Measurements from ENCODE around the gene FAM76A. TPM values are rescaled to one million over a fixed set of nuclear protein-coding genes. Genes with fewer than 3 reads are reported as not detected.

The FAM76A gene
- total and polyA plus RNA-seq, 9 of the 15 experiments (the other 6 are each of a cell fraction or from before 2014, with no cell fraction given): 9.5 to 14.6 (median 11.4) TPM

DNA sequence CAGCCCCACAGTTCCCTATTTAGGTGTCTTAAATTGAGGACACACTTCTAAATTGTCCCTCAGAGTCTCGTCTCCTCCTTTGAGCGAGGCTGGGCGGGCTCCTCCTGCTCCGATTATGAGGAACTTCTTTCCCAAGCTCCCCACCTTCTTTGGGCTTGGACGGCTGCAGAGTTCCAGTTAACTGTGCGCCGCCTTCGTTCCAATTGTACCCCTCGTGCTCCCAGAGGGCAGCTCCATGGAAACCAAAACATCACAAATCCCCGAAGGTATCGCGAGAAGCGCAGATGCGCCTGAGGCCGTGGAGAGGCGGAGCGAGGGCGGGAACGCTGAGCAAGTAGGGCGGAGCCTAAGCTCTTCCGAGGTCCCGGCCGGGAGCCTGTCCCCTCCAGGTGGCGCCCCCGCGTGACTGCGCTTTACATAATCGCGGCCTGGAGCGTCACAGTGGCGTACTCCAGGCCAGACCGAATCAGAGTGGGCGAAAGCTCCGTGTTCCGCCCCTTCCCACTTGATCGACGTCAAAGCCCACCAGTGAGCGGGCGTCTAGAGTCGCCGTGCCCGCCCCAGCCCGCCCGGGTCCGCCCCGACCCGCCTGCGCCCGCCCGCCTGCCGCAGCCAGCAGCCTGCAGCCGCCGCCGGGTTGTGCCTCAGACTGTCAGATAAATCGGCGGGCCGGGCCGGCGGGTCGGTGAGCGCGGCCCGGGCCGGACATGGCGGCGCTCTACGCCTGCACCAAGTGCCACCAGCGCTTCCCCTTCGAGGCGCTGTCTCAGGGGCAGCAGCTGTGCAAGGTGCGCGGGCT, at the start of gene FAM76A (continued):
- TF ChIP-seq GTF3C2 (IDR thresholded peaks at IDR 0.05; ENCODE audit: borderline replicate concordance, extremely low read depth, insufficient read length) (no peak), ZNF444 (CRISPR knock-in tag; IDR thresholded peaks at IDR 0.05) (no peak), ZFX (CRISPR knock-in tag; IDR thresholded peaks at IDR 0.05) (peak; percentile 76), MTA3 (IDR thresholded peaks at IDR 0.05; ENCODE audit: borderline replicate concordance) (peak; percentile 95), HES1 (IDR thresholded peaks at IDR 0.05; ENCODE audit: low read depth) (no peak), FOXJ3 (CRISPR knock-in tag; IDR thresholded peaks at IDR 0.05) (peak; percentile 86), PHF8 (IDR thresholded peaks at IDR 0.05; ENCODE audit: borderline replicate concordance, low read length) (peak; percentile 72; the same call in 1 of the 2 replicates), ZNF398 (CRISPR knock-in tag; IDR thresholded peaks at IDR 0.05) (no peak), MYNN (IDR thresholded peaks at IDR 0.05) (no peak), MYNN (CRISPR knock-in tag; IDR thresholded peaks at IDR 0.05) (no peak), CHCHD3 (CRISPR knock-in tag; IDR thresholded peaks at IDR 0.05) (no peak)
- TF ChIP-seq, protein P1, sequence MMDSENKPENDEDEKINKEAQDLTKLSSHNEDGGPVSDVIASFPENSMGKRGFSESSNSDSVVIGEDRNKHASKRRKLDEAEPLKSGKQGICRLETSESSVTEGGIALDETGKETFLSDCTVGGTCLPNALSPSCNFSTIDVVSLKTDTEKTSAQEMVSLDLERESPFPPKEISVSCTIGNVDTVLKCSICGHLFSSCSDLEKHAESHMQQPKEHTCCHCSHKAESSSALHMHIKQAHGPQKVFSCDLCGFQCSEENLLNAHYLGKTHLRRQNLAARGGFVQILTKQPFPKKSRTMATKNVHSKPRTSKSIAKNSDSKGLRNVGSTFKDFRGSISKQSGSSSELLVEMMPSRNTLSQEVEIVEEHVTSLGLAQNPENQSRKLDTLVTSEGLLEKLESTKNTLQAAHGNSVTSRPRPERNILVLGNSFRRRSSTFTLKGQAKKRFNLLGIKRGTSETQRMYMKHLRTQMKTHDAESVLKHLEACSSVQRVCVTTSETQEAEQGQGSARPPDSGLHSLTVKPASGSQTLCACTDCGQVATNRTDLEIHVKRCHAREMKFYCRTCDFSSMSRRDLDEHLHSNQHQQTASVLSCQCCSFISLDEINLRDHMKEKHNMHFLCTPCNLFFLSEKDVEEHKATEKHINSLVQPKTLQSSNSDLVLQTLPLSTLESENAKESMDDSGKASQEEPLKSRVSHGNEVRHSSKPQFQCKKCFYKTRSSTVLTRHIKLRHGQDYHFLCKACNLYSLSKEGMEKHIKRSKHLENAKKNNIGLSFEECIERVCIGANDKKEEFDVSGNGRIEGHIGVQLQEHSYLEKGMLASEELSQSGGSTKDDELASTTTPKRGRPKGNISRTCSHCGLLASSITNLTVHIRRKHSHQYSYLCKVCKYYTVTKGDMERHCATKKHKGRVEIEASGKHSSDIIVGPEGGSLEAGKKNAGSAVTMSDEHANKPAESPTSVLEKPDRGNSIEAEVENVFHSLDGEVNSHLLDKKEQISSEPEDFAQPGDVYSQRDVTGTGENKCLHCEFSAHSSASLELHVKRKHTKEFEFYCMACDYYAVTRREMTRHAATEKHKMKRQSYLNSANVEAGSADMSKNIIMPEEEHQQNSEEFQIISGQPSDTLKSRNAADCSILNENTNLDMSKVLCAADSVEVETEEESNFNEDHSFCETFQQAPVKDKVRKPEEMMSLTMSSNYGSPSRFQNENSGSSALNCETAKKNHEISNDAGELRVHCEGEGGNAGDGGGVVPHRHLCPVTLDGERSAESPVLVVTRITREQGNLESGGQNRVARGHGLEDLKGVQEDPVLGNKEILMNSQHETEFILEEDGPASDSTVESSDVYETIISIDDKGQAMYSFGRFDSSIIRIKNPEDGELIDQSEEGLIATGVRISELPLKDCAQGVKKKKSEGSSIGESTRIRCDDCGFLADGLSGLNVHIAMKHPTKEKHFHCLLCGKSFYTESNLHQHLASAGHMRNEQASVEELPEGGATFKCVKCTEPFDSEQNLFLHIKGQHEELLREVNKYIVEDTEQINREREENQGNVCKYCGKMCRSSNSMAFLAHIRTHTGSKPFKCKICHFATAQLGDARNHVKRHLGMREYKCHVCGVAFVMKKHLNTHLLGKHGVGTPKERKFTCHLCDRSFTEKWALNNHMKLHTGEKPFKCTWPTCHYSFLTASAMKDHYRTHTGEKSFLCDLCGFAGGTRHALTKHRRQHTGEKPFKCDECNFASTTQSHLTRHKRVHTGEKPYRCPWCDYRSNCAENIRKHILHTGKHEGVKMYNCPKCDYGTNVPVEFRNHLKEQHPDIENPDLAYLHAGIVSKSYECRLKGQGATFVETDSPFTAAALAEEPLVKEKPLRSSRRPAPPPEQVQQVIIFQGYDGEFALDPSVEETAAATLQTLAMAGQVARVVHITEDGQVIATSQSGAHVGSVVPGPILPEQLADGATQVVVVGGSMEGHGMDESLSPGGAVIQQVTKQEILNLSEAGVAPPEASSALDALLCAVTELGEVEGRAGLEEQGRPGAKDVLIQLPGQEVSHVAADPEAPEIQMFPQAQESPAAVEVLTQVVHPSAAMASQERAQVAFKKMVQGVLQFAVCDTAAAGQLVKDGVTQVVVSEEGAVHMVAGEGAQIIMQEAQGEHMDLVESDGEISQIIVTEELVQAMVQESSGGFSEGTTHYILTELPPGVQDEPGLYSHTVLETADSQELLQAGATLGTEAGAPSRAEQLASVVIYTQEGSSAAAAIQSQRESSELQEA (IDR thresholded peaks at IDR 0.05; ENCODE audit: low read depth): no peak

Measured in K562 (cell line).